IMR-90 (cell line): Measurements from ENCODE around the gene GINS1. TPM values are rescaled to one million over a fixed set of nuclear protein-coding genes. Genes with fewer than 3 reads are reported as not detected.

ENCODE experiments used
- ATAC-seq: fragments of 200-7000 bp; cut with Tn5 transposase; 2 replicates; pipeline ENCODE4 v1.9.1; 2020; ENCODE audit warnings: low read depth, mild to moderate bottlenecking, moderate library complexity
- BruUV-seq: library from RNA; stranded (reverse); fragments of 400-500 nt; replicated peaks from 2 replicates; lab custom pipeline; 2021; lab: Mats Ljungman, UMichigan
- CTCF ChIA-PET: fragments of 300-600 bp; formaldehyde crosslinking; extraction: SDS; loops from one replicate; lab custom pipeline; 2021; ENCODE audit warnings: antibody characterized with exemption; lab: Yijun Ruan, JAX
- POLR2A ChIA-PET: fragments of 300-600 bp; sonication (Branson Sonifier 250); formaldehyde crosslinking; loops from one replicate; lab custom pipeline; 2022; ENCODE audit warnings: antibody characterized with exemption; ENCODE audit not compliant: unreplicated experiment; lab: Charles Lee
- DNase-seq: peaks from one replicate; pipeline ENCODE4 v3.0.0; 2013
- H2AFZ ChIP-seq: replicated peaks from 2 replicates; pipeline ENCODE3; 2013; ENCODE audit warnings: low read length, mild to moderate bottlenecking; ENCODE audit not compliant: poor library complexity
- H2AK5ac ChIP-seq: 2 replicates; pipeline ENCODE4 v1.6.1; 2013; ENCODE audit warnings: low read depth, low read length, inconsistent platforms
- H2AK9ac ChIP-seq: replicated peaks from 2 replicates; pipeline ENCODE3; 2013; ENCODE audit warnings: mild to moderate bottlenecking, low read depth, low read length, moderate library complexity; ENCODE audit not compliant: poor library complexity
- H2BK120ac ChIP-seq: 2 replicates; pipeline ENCODE4 v1.6.1; 2013; ENCODE audit warnings: low read depth, low read length, inconsistent platforms
- H2BK15ac ChIP-seq: 3 replicates; pipeline ENCODE4 v1.6.1; 2013; ENCODE audit warnings: low read depth, low read length, inconsistent platforms
- H2BK20ac ChIP-seq: 2 replicates; pipeline ENCODE4 v1.6.1; 2013; ENCODE audit warnings: low read depth, mild to moderate bottlenecking, inconsistent platforms, low read length, moderate library complexity
- H2BK5ac ChIP-seq: 2 replicates; pipeline ENCODE4 v1.6.1; 2013; ENCODE audit warnings: mild to moderate bottlenecking, low read depth, low read length, inconsistent platforms; ENCODE audit not compliant: poor library complexity, severe bottlenecking
- H3K14ac ChIP-seq: replicated peaks from 2 replicates; pipeline ENCODE4 v1.6.1; 2013; ENCODE audit warnings: low read depth, low read length, inconsistent platforms
- H3K18ac ChIP-seq: 2 replicates; pipeline ENCODE4 v1.6.1; 2013; ENCODE audit warnings: low read depth, low read length, control low read depth
- H3K23ac ChIP-seq: 2 replicates; pipeline ENCODE4 v1.6.1; 2013; ENCODE audit warnings: low read depth, low read length, inconsistent platforms
- H3K27ac ChIP-seq: 2 replicates; pipeline ENCODE4 v1.5.1; 2013; ENCODE audit warnings: mild to moderate bottlenecking, control low read depth, low read length; ENCODE audit not compliant: insufficient read depth
- H3K27me3 ChIP-seq: 2 replicates; pipeline ENCODE4 v1.6.1; 2013; ENCODE audit warnings: low read length; ENCODE audit not compliant: control insufficient read depth, insufficient read depth
- H3K36me3 ChIP-seq: 2 replicates; pipeline ENCODE4 v1.6.1; 2013; ENCODE audit warnings: low read length, mixed read lengths; ENCODE audit not compliant: control insufficient read depth, insufficient read depth
- H3K4ac ChIP-seq: 2 replicates; pipeline ENCODE4 v1.6.1; 2013; ENCODE audit warnings: low read depth, low read length, inconsistent platforms
- H3K4me1 ChIP-seq: 2 replicates; pipeline ENCODE4 v1.6.1; 2013; ENCODE audit warnings: low read length, mixed read lengths; ENCODE audit not compliant: control insufficient read depth, insufficient read depth
- H3K4me2 ChIP-seq: 2 replicates; pipeline ENCODE4 v1.6.1; 2013; ENCODE audit warnings: low read depth, mild to moderate bottlenecking, control low read depth, low read length, moderate library complexity
- H3K4me3 ChIP-seq: 2 replicates; pipeline ENCODE4 v1.5.1; 2013; ENCODE audit warnings: low read depth, mild to moderate bottlenecking, control low read depth, low read length, moderate library complexity; ENCODE audit not compliant: insufficient read depth
- H3K56ac ChIP-seq: 2 replicates; pipeline ENCODE4 v1.6.1; 2013; ENCODE audit warnings: low read length, inconsistent platforms; ENCODE audit not compliant: insufficient read depth; ENCODE audit errors: extremely low read depth
- H3K79me1 ChIP-seq, 2 experiments: 2 replicates each; pipeline ENCODE4 v1.6.1; 2013; ENCODE audit warnings: low read length in 2 of 2, inconsistent platforms in 1 of 2, low read depth in 1 of 2
- H3K9ac ChIP-seq: 2 replicates; pipeline ENCODE4 v1.6.1; 2013; ENCODE audit warnings: low read depth, low read length, control low read depth
- H3K9me1 ChIP-seq: 2 replicates; pipeline ENCODE4 v1.6.1; 2013; ENCODE audit warnings: low read length, inconsistent platforms; ENCODE audit not compliant: insufficient read depth
- H3K9me3 ChIP-seq: 2 replicates; pipeline ENCODE4 v1.6.1; 2013; ENCODE audit warnings: low read length; ENCODE audit not compliant: control insufficient read depth, insufficient read depth
- H4K20me1 ChIP-seq: 2 replicates; pipeline ENCODE4 v1.6.1; 2013; ENCODE audit warnings: low read length, inconsistent platforms; ENCODE audit not compliant: insufficient read depth
- H4K5ac ChIP-seq: 2 replicates; pipeline ENCODE4 v1.6.1; 2013; ENCODE audit warnings: mild to moderate bottlenecking, low read depth, low read length, control low read depth
- H4K8ac ChIP-seq, 2 experiments: 2 replicates each; pipeline ENCODE4 v1.6.1; 2013; ENCODE audit warnings: low read depth in 2 of 2, low read length in 2 of 2, control low read depth in 1 of 2, inconsistent platforms in 1 of 2
- H4K91ac ChIP-seq: 2 replicates; pipeline ENCODE4 v1.6.1; 2013; ENCODE audit warnings: low read depth, low read length, inconsistent platforms; ENCODE audit not compliant: insufficient read depth
- BHLHE40 ChIP-seq: fragments of 150-350 bp; IDR thresholded peaks from 2 replicates; pipeline ENCODE4 v1.6.1; 2016; ENCODE audit warnings: mild to moderate bottlenecking, low read depth, low read length
- CEBPB ChIP-seq: IDR thresholded peaks from 2 replicates; pipeline ENCODE4 v1.6.1; 2012; ENCODE audit warnings: low read depth, low read length, improper control_type of control experiment
- CHD1 ChIP-seq: IDR thresholded peaks from 2 replicates; pipeline ENCODE4 v1.6.1; 2012; ENCODE audit warnings: low read depth, low read length, improper control_type of control experiment
- CTCF ChIP-seq: conservative IDR thresholded peaks from 2 replicates; pipeline ENCODE4 v1.5.1; 2012; ENCODE audit warnings: mild to moderate bottlenecking, low read depth, low read length, improper control_type of control experiment
- ELK1 ChIP-seq: fragments of 150-350 bp; IDR thresholded peaks from 2 replicates; pipeline ENCODE4 v1.6.1; 2016; ENCODE audit warnings: low read depth, mild to moderate bottlenecking, low read length, moderate library complexity, borderline replicate concordance
- FOS ChIP-seq: fragments of 150-350 bp; IDR thresholded peaks from 2 replicates; pipeline ENCODE4 v1.6.1; 2016; ENCODE audit warnings: low read depth, low read length
- MAFK ChIP-seq: IDR thresholded peaks from 2 replicates; pipeline ENCODE4 v1.6.1; 2012; ENCODE audit warnings: low read depth, low read length, improper control_type of control experiment
- MAZ ChIP-seq: IDR thresholded peaks from 2 replicates; pipeline ENCODE4 v1.6.1; 2012; ENCODE audit warnings: low read depth, mild to moderate bottlenecking, low read length, improper control_type of control experiment, moderate library complexity, borderline replicate concordance
- MXI1 ChIP-seq: IDR thresholded peaks from 2 replicates; pipeline ENCODE4 v1.6.1; 2012; ENCODE audit warnings: low read depth, mild to moderate bottlenecking, low read length, moderate library complexity, borderline replicate concordance
- NFE2L2 ChIP-seq: fragments of 150-350 bp; IDR thresholded peaks from 2 replicates; pipeline ENCODE4 v1.6.1; 2016; ENCODE audit warnings: low read depth, mild to moderate bottlenecking, low read length
- POLR2A ChIP-seq: IDR thresholded peaks from 2 replicates; pipeline ENCODE4 v1.6.1; 2012; ENCODE audit warnings: mild to moderate bottlenecking, low read depth, low read length
- RAD21 ChIP-seq: IDR thresholded peaks from 2 replicates; pipeline ENCODE4 v1.6.1; 2012; ENCODE audit warnings: low read length, improper control_type of control experiment
- RCOR1 ChIP-seq: IDR thresholded peaks from 2 replicates; pipeline ENCODE4 v1.6.1; 2012; ENCODE audit warnings: mild to moderate bottlenecking, low read length, improper control_type of control experiment; ENCODE audit not compliant: insufficient replicate concordance
- RFX5 ChIP-seq: IDR thresholded peaks from 2 replicates; pipeline ENCODE4 v1.8.0; 2012; ENCODE audit warnings: low read depth, mild to moderate bottlenecking, low read length, moderate library complexity
- SMC3 ChIP-seq: fragments of 150-350 bp; IDR thresholded peaks from 2 replicates; pipeline ENCODE4 v1.6.1; 2016; ENCODE audit warnings: low read depth, mild to moderate bottlenecking, antibody characterized with exemption, low read length, moderate library complexity
- USF2 ChIP-seq: fragments of 150-350 bp; IDR thresholded peaks from 2 replicates; pipeline ENCODE4 v1.6.1; 2017; ENCODE audit warnings: mild to moderate bottlenecking, antibody characterized with exemption, low read length, low read depth
- WGBS, 2 experiments: methylation state at CpG; one replicate each; pipeline versions ENCODE4 v1.1.5 to v1.1.7; 2013; ENCODE audit warnings: missing lambda C conversion rate in 2 of 2; ENCODE audit not compliant: insufficient read length in 1 of 2; ENCODE audit errors: extremely low coverage in 2 of 2; 5-methylcytosine and 5-hydroxymethylcytosine counted together
- dilution Hi-C: fragments of 300-500 bp; cut with HindIII; formaldehyde crosslinking; loops from one replicate; pipeline ENCODE4 v1.14.3; 2018; ENCODE audit warnings: low sequenced_read_pairs; ENCODE audit not compliant: unreplicated experiment
- in situ Hi-C: fragments of 300-500 bp; cut with MboI; formaldehyde crosslinking; loops from 3 replicates; pipeline ENCODE4 v1.14.3; 2019; ENCODE audit warnings: low sequenced_read_pairs, inconsistent platforms, mixed read lengths
- intact Hi-C: fragments of 100-400 bp; cut with micrococcal nuclease; formaldehyde crosslinking; loops from 2 replicates; pipeline ENCODE4 v1.10.0; 2022
- polyA plus RNA-seq, 3 experiments: library from polyadenylated mRNA; depleted of rRNA; stranded (reverse); fragments of >200 nt; gene quantifications; 2 replicates each; pipeline ENCODE4 v1.2.3, GENCODE V29; 2012; ENCODE audit warnings: low replicate concordance in 1 of 3
- total RNA-seq: library from RNA; depleted of rRNA; stranded (reverse); fragments of >200 nt; gene quantifications from 2 replicates; pipeline ENCODE4 v1.2.3, GENCODE V29; 2012

Gene GINS1
- total and polyA plus RNA-seq, 2 of the 4 experiments (the other 2 are of a cell fraction): 4.9 to 6.6 TPM

GRCh38 chr20:25479638-25480037 lies 72.2 kb downstream of the GINS1 start:
- peaks cover 45% of the 10 kb centered on the region for H3K36me3 ChIP-seq
- no peak overlapping the region for H2BK15ac ChIP-seq
- H3K4ac ChIP-seq: no peak overlapping the region
- no peak overlapping the region for H3K18ac ChIP-seq
- no peaks in the 10 kb centered on the region for H3K9me1 ChIP-seq
- H4K20me1 ChIP-seq: no peaks in the 10 kb centered on the region
- intact Hi-C loops (loop anchor here (10.0 kb wide), 1 partner anchor 115 kb away; no protein-coding TSS in a partner anchor), in situ Hi-C loops (no loop called here), dilution Hi-C loops (no loop called here)
- no peak overlapping the region for H2AK5ac ChIP-seq
- TF ChIP-seq USF2: no peak
- no peak for TF ChIP-seq BHLHE40
- TF ChIP-seq POLR2A: no peak
- no peak for TF ChIP-seq FOS
- no peak for TF ChIP-seq NFE2L2
- TF ChIP-seq RFX5: no peak
- TF ChIP-seq RAD21: no peak
- no peak for TF ChIP-seq MAFK
- no peak for TF ChIP-seq MXI1
- TF ChIP-seq ELK1: no peak
- no peak for TF ChIP-seq CHD1
- no peak for TF ChIP-seq CTCF
- no peak for TF ChIP-seq MAZ
- no peak for TF ChIP-seq SMC3
- no peak for TF ChIP-seq RCOR1
- TF ChIP-seq CEBPB: no peak
- no peak overlapping the region for H3K4me2 ChIP-seq
- H2BK5ac ChIP-seq: no peak overlapping the region
- H3K56ac ChIP-seq: no peak overlapping the region
- H4K91ac ChIP-seq: no peak overlapping the region
- H3K4me3 ChIP-seq: no peak overlapping the region
- no peaks in the 10 kb centered on the region for H3K27me3 ChIP-seq
- POLR2A ChIA-PET: no interaction called here
- no peak overlapping the region for H4K8ac ChIP-seq
- no peak overlapping the region for H3K27ac ChIP-seq
- ATAC-seq: no peak
- CTCF ChIA-PET: no interaction called here
- no peaks in the 10 kb centered on the region for H3K9me3 ChIP-seq
- no peak overlapping the region for H3K9ac ChIP-seq
- DNase-seq: no peak
- no peak overlapping the region for H2AFZ ChIP-seq
- no peaks in the 10 kb centered on the region for H3K79me1 ChIP-seq
- H3K4me1 ChIP-seq: no peaks in the 10 kb centered on the region
- no TSS peak for BruUV-seq
- 81% methylated on average over 4 of the region's 5 CpGs; no CpG with 5 or more reads in 1 of the 2 experiments for WGBS, 2 experiments
- H3K14ac ChIP-seq: no peak overlapping the region
- no peak overlapping the region for H2AK9ac ChIP-seq
- no peak overlapping the region for H2BK20ac ChIP-seq
- H2BK120ac ChIP-seq: no peak overlapping the region
- H4K5ac ChIP-seq: no peak overlapping the region
- no peak overlapping the region for H3K23ac ChIP-seq
